Stimulated activated CD4-positive, alpha-beta T cell treated with anti-CD3 and anti-CD28 coated beads, Interleukin-4, amount 100 ng/mL, for 1 hour (primary cell): ENCODE data around the gene ZNF43.
"Not testable (repeated sequence)": the region's sequence is repeated elsewhere in the genome, so short reads cannot be mapped to it uniquely, and the experiment has no call there.

Experiments used
- DNase-seq: peaks from one replicate; pipeline ENCODE4 v3.0.0-alpha.2; 2020

The ZNF43 gene

DNA sequence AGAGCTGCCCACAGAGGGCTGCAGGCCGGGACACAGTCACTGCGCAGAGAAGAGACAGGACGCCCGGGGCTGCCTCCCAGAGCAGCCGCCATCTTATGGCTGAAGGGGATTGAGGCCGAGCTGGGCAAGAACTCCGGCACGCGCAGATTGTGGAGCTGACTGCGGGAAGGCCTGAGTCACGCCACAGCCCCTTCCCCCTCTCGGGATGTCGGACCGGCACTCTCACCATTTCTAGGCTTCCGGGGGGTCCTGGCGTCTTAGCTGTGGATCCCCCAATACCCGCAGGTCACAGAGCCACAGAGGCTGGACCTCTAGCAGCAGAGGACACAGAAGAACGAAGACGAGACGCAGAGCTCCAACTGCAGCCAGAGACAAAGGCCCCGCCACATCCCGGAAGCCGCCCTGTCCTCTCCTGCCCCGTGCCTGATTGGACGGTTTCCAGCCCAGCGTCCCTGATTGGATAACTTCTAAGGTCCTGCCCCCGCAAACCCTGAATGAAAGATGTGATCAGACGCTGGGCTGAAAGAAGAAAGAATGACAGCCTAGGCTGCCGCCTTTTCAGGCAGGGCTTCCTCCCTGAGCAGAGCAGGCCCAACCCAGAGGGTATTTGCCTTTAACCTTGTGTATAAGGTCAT is at the start of gene ZNF43:
Gene ZNF43 (minus strand): TSS at position 373 of the 635 bp plus-strand sequence. CDS start 144 bp downstream, at position 229.
- peak; percentile 90 for DNase-seq

DNA sequence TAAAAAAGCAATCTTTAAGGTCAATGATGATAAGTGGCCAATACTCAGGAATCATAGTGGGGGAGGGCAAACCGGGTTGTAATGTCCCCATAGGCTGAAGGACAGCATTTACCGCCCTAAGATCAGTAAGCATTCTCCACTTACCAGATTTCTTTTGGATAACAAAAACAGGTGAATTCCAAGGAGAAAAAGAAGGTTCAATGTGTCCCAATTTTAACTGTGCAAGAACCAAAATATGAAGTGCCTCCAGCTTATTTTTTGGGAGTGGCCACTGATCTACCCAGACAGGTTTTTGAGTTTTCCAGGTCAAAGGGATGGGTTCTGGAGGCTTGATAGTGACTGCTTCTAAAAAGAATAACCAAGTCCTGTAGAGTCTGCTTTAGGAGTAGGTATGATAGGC is 49.5 kb upstream of the ZNF43 start:
- DNase-seq, result not testable (repeated sequence)

DNA sequence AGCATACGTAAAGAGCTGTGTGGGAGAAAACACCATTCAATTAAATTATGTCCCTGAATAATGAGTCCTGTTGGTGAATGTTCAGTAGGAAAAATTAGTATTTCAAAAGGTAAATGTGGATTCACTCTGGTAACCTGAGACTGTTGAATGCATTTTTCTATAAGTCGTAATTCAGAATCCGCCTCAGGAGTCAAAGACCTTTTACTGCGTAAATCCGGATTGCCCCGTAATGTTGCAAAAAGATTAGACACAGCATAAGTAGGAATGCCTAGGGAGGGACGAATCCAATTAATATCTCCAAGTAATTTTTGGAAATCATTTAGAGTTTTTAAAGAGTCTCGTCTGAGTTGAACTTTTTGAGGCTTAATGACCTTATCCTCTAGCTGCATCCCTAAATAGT is 48.8 kb upstream of the ZNF43 start:
- not testable (repeated sequence) for DNase-seq

- DNase-seq, result no peak
Measured at GRCh38 chr19:21883516-21883915, 47.5 kb upstream of the ZNF43 start.

- DNase-seq, result peak; percentile 12
Measured at GRCh38 chr19:21880761-21881160, 44.8 kb upstream of the ZNF43 start.

DNA sequence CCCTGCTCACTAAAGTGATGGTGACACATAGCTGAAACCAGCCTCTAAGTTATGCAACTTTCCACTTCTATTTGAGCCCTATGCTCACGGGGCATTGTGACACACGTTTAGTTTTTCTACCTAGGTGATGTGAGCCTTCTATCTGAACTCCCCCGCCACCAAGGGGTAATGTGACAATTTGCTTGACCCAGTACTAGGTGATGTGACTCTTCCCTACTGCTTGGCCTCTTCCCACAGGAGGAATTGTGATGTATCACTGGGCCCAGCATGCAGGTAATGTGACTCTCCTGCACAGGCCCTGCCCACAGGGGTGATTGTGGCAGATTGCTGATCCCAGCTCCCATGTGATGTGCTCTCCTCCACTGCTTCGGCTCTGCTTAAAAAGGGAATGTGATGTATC is 42.7 kb upstream of the ZNF43 start:
- no peak for DNase-seq

- no peak for DNase-seq
Measured at GRCh38 chr19:21877976-21878375, 42.0 kb upstream of the ZNF43 start.

DNA sequence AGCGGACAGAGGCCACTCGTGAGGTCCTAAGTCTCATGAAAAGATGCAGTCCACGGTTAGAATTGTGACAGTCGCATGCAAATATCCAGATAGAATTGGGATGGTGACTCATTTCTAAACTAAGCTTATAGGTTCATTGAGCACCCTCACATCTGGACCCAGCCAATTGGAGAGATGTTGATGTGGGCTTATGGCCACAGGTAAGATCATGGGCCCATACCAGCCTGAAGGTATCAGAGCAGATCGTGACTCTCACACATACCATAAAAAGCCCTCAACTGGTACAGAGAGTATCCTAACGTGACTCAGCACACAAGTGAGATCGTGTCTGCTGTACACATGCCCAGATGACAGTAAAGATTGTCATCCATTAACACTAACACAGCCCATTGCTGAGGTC is 40.6 kb upstream of the ZNF43 start:
- not testable (repeated sequence) for DNase-seq

DNA sequence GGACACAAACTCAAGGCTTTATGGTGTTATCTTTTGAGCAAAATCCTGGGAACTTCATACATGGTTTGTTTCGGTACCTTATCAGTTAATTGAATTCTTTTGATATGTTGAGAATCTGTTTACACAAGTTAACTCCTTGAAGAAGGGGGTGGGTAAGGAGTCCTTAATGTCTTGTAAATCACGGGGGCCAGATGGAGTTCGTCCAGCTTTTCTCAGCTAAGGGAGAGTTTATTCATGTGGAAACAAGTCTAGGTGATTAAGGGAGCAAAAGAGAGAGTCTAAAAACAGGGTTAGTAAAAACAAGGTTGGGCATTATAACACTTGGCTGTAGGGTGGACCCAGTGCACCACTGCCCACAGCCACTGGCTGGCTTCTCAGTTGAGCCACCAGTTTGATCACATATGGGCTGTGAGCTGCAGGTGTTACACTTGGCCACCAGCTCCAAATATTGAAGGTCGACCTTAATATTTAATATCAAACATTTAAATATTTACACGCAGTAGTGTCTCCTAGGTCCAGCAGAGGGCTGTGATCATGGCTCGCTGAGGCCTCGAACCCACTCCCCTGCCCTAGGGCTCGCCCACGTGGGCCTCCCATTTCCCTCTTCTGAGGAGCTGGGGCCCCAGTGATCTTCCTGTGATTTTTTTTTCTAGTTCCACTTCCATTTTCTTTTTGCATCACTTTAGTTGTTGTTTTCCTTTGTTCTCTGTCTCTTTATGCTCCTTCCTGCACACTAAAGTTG is 21.0 kb upstream of the ZNF43 start:
- DNase-seq, result no peak

GRCh38 chr19:21851596-21852345 is 15.8 kb upstream of the ZNF43 start:
- DNase-seq, result peak; percentile 88

DNA sequence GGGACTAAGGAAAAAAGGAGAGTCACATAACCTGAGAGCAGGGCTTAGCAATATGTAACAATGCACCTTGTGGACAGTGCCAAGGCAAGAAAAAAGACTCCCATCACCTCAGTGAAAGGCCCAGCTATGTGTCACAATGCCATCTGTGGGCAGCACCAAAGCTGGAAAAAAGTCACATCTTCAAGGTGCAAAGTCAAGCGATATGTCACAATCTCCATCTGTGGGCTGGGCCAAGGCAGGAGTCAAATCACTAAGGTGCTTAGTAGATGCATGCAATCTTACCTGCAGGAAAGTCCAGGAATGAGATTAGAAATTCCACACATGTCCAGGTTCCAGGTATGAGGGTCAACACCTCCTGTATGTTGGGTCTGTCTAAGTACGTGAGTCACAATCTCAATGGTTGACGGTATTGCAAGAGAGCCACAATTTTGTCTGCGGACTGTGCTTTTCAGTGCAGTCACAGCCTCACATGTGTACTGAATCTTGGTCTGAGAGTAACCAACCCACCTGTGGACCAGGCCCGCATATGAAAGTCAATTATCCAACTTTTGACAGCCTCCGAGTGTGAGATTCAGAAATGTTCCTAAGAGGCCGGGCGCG is 14.8 kb upstream of the ZNF43 start:
- no peak for DNase-seq

GRCh38 chr19:21848706-21849105 is 12.7 kb upstream of the ZNF43 start:
- DNase-seq, result no peak

DNA sequence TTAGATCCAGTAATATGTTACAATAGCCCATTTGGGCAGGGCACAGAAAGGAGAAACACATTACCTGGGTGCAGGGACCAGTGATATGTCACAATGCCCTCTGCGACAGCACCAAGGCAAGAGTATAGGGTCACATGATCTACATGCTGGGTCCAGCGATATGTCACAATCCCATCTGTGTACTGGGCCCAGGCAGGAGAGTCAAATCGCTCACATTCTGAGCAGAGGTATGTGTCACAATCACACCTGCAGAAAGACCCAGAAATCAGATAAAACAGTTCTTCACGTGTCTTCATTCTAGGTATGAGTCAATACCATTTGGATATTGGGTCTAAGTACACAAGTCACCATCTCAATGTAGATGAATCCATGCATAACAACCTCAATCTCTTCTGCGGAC is 7.1 kb upstream of the ZNF43 start:
- DNase-seq, result no peak

DNA sequence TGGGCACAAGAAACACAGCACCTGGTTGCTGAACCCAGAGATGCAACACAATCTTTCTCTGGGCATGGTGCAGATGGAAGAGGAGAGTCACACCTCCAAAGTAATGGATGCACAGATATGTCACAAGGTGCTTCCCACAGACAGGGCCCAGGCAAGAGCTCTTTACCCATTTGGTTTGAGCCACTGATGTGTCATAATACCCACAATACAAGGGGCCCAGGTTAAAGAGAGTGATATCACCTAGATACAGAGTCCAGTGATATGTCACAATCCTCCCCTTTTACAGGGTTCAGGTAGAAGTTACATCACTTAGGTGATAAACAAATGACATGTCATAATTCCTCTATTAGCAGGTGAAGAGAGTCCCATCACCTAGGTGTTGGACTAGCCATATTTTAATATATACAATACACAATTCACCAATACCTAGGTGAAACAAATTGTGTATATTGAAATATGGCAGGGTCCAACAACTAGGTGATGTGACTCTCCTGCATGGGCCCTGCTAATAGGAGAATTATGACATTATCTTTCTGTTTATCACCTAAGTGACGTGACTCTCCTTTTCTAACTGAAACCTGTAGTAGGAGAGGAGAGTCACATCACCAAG is 5.6 kb upstream of the ZNF43 start:
- no peak for DNase-seq

DNA sequence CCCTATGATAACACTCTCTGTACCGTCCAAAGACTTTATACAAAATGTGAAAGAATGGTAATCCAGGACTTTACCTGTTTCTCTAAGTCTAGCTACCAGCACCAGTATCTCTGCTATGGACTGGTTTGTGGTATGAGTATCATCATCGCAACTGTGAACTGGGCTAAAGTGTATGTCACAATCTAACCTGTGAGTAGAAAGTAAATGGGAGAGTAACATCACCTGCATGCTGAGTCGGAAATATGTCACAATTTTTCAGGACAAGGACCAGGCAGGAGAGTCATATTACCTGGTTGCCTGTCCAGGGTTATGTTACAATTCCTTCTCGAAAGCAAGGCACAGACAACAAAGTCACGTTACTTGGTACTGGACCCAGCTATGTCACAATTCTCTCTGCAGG is 5.1 kb upstream of the ZNF43 start:
- no peak for DNase-seq

DNA sequence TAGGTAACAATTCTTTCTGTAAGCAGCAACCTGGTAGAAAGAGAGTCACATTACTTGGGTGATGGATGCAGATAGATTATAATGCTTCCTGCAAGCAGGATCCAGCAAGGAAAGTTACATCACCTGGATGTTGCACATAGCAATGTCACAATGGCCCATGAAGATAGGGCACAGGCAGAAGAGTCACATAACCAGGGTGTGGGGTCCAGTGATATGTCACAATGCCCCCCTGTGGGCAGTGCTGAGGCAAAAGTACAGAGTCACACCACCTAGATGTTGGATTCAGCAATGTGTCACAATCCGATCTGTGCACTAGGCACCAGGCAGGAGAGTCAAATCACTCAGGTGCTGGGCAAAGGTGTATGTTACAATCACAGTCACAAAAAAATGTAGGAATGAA is 4.0 kb upstream of the ZNF43 start:
- no peak for DNase-seq

DNA sequence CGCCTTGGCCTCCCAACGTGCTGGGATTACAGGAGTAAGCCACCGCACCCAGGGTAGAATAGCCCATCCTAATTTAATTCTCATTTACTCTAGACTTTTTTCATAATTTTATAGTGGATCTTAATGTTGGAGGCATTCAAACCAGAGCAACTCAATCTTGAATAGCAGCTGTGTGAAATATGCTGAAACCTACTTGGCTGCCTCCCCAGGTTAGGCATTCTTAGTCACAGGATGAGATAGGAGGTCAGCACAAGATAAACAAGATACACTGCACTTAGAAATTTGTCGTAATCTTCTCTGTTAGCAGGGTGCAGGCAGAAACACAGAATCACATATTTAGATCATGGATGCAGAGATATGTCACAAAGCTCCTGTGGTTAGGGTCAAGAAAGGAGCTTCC is 2.7 kb upstream of the ZNF43 start:
- DNase-seq, result no peak

GRCh38 chr19:21835429-21835809 is 563 bp downstream of the ZNF43 start:
- no peak for DNase-seq

GRCh38 chr19:21833733-21834132 is 2.2 kb downstream of the ZNF43 start:
- no peak for DNase-seq

GRCh38 chr19:21824679-21825078 is 11.3 kb downstream of the ZNF43 start:
- no peak for DNase-seq

- DNase-seq, result no peak
Measured at GRCh38 chr19:21823224-21823623, 12.8 kb downstream of the ZNF43 start.

GRCh38 chr19:21812448-21812847 is 23.5 kb downstream of the ZNF43 start:
- DNase-seq, result no peak

GRCh38 chr19:21808400-21809000 is 27.5 kb downstream of the ZNF43 start:
- not testable (repeated sequence) for DNase-seq
